Measurements from ENCODE around the gene KDM5A. TPM values are rescaled to one million over a fixed set of nuclear protein-coding genes. Genes with fewer than 3 reads are reported as not detected.

KDM5A gene
- total RNA-seq, 1 donor from 2014 or later, result 72.0 TPM

GRCh38 chr12:233615-233968 lies 155.5 kb downstream of the KDM5A start:
- no peaks in the 10 kb centered on the region for H3K36me3 ChIP-seq
- TF ChIP-seq CTCF (IDR thresholded peaks at IDR 0.05), result no peak
- peaks cover 4% of the 10 kb centered on the region for H3K27me3 ChIP-seq
- no peak overlapping the region for H3K27ac ChIP-seq
- peak; percentile 18 for DNase-seq
- no peak for ATAC-seq
- no peaks in the 10 kb centered on the region for H3K9me3 ChIP-seq
- H3K4me1 ChIP-seq, result no peaks in the 10 kb centered on the region
- H3K4me3 ChIP-seq, result no peak overlapping the region
- intact Hi-C loops (cut with DNase I), result no loop called here

GRCh38 chr12:232731-233614 lies 156.1 kb downstream of the KDM5A start:
- no peak overlapping the region for H3K4me3 ChIP-seq
- DNase-seq, result peak; percentile 62
- no peaks in the 10 kb centered on the region for H3K4me1 ChIP-seq
- TF ChIP-seq CTCF (IDR thresholded peaks at IDR 0.05), result no peak
- intact Hi-C loops (cut with DNase I), result no loop called here
- no peaks in the 10 kb centered on the region for H3K9me3 ChIP-seq
- H3K36me3 ChIP-seq, result no peaks in the 10 kb centered on the region
- no peak overlapping the region for H3K27ac ChIP-seq
- ATAC-seq, result peak; percentile 66
- peaks cover 4% of the 10 kb centered on the region for H3K27me3 ChIP-seq

- no peak for TF ChIP-seq CTCF (IDR thresholded peaks at IDR 0.05)
- intact Hi-C loops (cut with DNase I), result no loop called here
- Histone ChIP-seq H3K27me3 (no peaks in the 10 kb centered on the region), H3K4me3 (no peak overlapping the region), H3K27ac (no peak overlapping the region), H3K4me1 (no peaks in the 10 kb centered on the region), H3K9me3 (no peaks in the 10 kb centered on the region), H3K36me3 (no peaks in the 10 kb centered on the region)
- ATAC-seq (no peak), DNase-seq (peak; percentile 51)
Measured at GRCh38 chr12:230925-231671, 158.0 kb downstream of the KDM5A start.

Other genes with a start within 250 kb of the KDM5A start
- 11.1 TPM for gene SLC6A12, start 175.2 kb downstream of the KDM5A start, total RNA-seq
- gene SLC6A13, start 126.5 kb downstream of the KDM5A start, total RNA-seq, result 3.9 TPM
- gene CCDC77, start 12.3 kb upstream of the KDM5A start, total RNA-seq, result 5.7 TPM
- 14.0 TPM for gene B4GALNT3, start 70.6 kb upstream of the KDM5A start, total RNA-seq

Data from upper lobe of right lung (tissue), 1 donor.